ENCODE measurements around the gene CKM. TPM values are rescaled to one million over a fixed set of nuclear protein-coding genes. Genes with fewer than 3 reads are reported as not detected.

Gene CKM
- total RNA-seq, 4 donors from 2014 or later = 18,507 to 37,792 (median 27,366) TPM

DNA sequence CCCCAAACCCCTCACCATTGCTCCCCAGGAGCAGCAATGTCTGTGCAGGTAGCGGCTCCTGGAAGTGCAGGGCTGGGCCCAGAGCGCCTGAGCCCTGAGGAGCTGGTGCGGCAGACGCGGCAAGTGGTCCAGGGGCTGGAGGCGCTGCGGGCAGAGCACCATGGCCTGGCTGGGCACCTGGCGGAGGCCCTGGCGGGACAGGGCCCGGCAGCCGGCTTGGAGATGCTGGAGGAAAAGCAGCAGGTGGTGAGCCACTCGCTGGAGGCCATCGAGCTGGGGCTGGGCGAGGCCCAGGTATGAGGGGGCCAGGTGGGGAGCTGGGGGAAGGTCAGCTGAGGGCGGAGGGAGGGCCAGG lies 22.8 kb upstream of the CKM start:
- Histone ChIP-seq H3K4me3 (no peak overlapping the region), H3K27me3 (peaks cover 9 to 38% (median 17%) of the 10 kb centered on the region in 3 donors), H3K27ac (no peak overlapping the region), H3K9me3 (no peaks in the 10 kb centered on the region), H3K4me1 (no peaks in the 10 kb centered on the region), H3K36me3 (no peaks in the 10 kb centered on the region)
- ATAC-seq (no peak), DNase-seq (no peak)
- TF ChIP-seq POLR2A (IDR thresholded peaks at IDR 0.05) = no peak
- intact Hi-C loops (cut with DNase I; ENCODE audit: low total_unique reads) (no loop called here), in situ Hi-C loops (cut with MboI; ENCODE audit: low sequenced_read_pairs in 4 of 4) (no loop called here)

DNA sequence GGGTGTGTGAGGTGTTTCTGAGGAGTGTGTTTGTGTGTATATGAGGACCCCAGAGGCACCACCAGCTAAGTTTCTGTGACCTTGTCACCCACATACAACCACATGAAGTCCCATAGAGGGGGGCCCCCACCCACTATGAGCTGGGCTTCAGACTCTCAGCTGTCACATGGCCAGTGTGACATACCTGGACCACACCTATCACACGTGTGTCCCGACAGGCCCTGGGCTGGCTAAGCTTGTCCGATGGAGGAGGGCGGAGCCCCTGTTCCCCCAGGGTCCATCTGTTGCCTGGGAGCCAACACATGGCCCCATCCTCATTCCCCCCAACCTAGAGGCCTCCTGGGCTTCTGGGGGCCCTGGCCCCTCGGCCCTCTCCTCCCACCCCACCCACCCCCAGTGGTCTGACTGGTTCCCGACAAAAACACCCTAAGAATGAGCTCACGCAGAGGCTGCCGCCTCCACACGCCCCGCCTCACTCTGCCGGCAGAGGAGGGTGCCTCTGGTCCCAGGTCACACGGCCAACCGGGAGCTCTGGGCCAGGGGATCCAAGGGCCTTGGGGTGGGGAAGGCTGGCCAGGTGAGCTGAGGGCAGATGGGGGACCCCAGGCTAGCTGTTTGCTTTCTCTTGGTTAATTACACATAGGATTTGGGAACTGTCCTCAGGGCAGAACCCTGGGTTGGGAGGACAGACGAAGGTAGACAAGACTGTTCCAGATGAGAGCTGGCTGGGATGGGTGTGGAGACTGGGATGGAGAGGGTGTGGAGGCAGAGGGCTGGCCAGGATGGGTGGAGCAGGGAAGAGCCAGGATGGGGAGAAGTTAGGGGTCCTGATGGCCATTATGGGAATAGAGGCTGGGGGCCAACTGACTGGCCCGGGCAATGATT lies 22.2 kb upstream of the CKM start:
- H3K27me3 ChIP-seq = peaks cover 9 to 44% (median 23%) of the 10 kb centered on the region in 3 donors
- no peak overlapping the region for H3K4me3 ChIP-seq
- H3K4me1 ChIP-seq = no peaks in the 10 kb centered on the region
- TF ChIP-seq, protein P1, sequence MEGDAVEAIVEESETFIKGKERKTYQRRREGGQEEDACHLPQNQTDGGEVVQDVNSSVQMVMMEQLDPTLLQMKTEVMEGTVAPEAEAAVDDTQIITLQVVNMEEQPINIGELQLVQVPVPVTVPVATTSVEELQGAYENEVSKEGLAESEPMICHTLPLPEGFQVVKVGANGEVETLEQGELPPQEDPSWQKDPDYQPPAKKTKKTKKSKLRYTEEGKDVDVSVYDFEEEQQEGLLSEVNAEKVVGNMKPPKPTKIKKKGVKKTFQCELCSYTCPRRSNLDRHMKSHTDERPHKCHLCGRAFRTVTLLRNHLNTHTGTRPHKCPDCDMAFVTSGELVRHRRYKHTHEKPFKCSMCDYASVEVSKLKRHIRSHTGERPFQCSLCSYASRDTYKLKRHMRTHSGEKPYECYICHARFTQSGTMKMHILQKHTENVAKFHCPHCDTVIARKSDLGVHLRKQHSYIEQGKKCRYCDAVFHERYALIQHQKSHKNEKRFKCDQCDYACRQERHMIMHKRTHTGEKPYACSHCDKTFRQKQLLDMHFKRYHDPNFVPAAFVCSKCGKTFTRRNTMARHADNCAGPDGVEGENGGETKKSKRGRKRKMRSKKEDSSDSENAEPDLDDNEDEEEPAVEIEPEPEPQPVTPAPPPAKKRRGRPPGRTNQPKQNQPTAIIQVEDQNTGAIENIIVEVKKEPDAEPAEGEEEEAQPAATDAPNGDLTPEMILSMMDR (IDR thresholded peaks at IDR 0.05 in 4 of 5, conservative IDR thresholded peaks at IDR 0.05 in 1 of 5) = no peak
- no peak for TF ChIP-seq POLR2A (IDR thresholded peaks at IDR 0.05)
- DNase-seq (no peak), ATAC-seq (no peak)
- H3K27ac ChIP-seq = no peak overlapping the region
- in situ Hi-C loops (cut with MboI; ENCODE audit: low sequenced_read_pairs in 4 of 4) = no loop called here
- intact Hi-C loops (cut with DNase I; ENCODE audit: low total_unique reads) = no loop called here
- no peaks in the 10 kb centered on the region for H3K36me3 ChIP-seq
- H3K9me3 ChIP-seq = no peaks in the 10 kb centered on the region

DNA sequence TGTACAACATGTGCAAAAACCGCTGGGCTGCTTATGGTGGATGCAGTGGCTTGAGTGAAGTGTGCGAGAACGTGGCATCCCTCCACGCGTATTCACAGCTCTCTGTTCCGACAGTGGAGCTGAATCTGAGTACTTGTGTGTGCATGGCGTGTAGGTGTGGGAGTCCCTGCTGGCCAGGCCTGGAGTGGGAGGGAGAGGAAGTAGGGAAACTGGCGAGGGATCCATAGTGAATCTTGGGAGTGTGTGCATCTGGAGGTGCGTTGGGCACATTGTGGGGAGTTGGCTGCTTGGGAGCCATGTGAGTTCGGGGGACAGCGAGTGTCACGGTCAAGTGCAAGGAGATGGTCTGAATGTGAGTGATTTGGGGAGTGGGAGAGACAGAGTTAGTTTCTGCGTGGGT lies 20.2 kb upstream of the CKM start:
- intact Hi-C loops (cut with DNase I; ENCODE audit: low total_unique reads) = no loop called here
- ATAC-seq = no peak
- Histone ChIP-seq H3K4me1 (peaks cover 4 to 6% of the 10 kb centered on the region in 2 donors), H3K27me3 (peaks cover 12 to 41% (median 26%) of the 10 kb centered on the region in 3 donors), H3K9me3 (no peaks in the 10 kb centered on the region), H3K27ac (no peak overlapping the region), H3K36me3 (no peaks in the 10 kb centered on the region), H3K4me3 (no peak overlapping the region)
- TF ChIP-seq POLR2A (IDR thresholded peaks at IDR 0.05) = no peak
- TF ChIP-seq, protein P1 (IDR thresholded peaks at IDR 0.05 in 4 of 5, conservative IDR thresholded peaks at IDR 0.05 in 1 of 5) = no peak
- DNase-seq = no peak
- in situ Hi-C loops (cut with MboI; ENCODE audit: low sequenced_read_pairs in 4 of 4) = no loop called here

DNA sequence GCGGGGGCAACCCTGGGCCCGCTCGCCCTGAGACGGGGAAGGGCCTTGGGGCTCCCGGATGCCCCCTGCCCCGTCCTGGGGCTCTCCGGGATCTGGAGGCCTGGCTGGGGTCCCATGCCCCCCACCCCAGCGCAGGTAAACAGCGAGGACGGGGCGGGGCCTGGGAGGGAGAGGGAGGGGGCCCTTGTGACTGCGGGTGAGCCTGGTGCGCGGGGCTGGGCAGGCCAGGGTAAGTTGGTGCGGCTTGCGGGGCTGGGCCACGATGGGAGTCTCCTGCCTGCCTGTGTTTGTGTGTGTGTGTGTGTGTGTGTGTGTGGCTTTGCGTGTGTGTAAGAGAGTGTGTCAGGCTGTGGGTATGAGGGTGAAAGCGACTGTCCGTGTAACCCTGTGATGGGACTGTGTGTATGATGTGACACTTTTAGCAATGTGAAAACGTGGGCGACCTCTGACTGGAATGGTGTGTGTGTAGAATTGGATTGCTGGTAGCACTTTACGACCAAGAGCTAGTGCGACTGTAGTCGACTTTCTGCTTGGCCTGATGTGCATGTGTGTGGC lies 18.3 kb upstream of the CKM start:
- H3K27me3 ChIP-seq = peaks cover 3 to 24% (median 20%) of the 10 kb centered on the region in 3 donors
- ATAC-seq (no peak), DNase-seq (no peak)
- no peak for TF ChIP-seq POLR2A (IDR thresholded peaks at IDR 0.05)
- TF ChIP-seq, protein P1 (IDR thresholded peaks at IDR 0.05 in 4 of 5, conservative IDR thresholded peaks at IDR 0.05 in 1 of 5) = no peak
- peaks cover 4 to 6% of the 10 kb centered on the region in 2 donors for H3K4me1 ChIP-seq
- no peaks in the 10 kb centered on the region for H3K36me3 ChIP-seq
- no peak overlapping the region for H3K27ac ChIP-seq
- H3K4me3 ChIP-seq = peak overlapping the region in 2 of 4 donors; percentile 18 to 31
- intact Hi-C loops (cut with DNase I; ENCODE audit: low total_unique reads) = no loop called here
- H3K9me3 ChIP-seq = no peaks in the 10 kb centered on the region
- in situ Hi-C loops (cut with MboI; ENCODE audit: low sequenced_read_pairs in 4 of 4) = no loop called here

DNA sequence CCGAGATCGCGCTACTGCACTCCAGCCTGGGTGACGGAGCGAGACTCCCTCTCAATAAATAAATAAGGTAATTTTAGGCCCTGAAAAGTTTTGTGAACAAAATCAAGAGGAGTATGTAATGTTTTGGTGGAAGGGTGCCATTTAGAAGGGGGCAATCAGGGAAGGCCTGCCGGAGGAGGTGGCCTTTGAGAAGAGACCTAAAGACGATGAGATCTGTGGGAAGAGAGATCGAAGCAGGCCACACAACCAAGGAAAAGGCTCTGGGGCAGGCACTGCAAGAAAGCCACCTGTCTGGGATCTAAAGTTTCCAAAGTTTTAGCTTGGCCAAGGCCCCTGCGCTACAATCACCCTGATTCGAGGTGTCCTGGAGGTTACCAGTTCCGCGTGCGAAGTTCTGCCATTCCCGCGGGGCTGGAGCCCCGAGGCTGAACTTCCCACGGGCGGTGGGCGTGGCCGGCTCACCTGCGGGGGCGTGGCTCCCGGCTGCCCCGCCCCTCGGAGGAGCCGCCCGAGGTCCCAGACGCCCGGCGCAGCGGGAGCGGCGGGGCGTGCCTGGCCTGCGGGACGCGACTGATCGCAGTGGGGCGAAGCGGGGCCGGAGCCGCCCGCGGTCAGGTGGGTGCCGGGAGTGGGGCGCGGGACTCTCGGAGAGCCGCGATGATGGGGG lies 17.7 kb upstream of the CKM start, which contains the start of gene KLC3:
Gene KLC3, plus strand, starts transcription at position 519 of the 667 bp plus-strand sequence. CDS start 4,792 bp downstream, outside the sequence.
- TF ChIP-seq, protein P1 (IDR thresholded peaks at IDR 0.05 in 4 of 5, conservative IDR thresholded peaks at IDR 0.05 in 1 of 5) = no peak
- TF ChIP-seq POLR2A (IDR thresholded peaks at IDR 0.05) = no peak
- in situ Hi-C loops (cut with MboI; ENCODE audit: low sequenced_read_pairs in 4 of 4) = no loop called here
- peaks cover 4 to 6% of the 10 kb centered on the region in 2 donors for H3K4me1 ChIP-seq
- ATAC-seq (no peak), DNase-seq (no peak)
- H3K27me3 ChIP-seq = peaks cover 3 to 18% (median 17%) of the 10 kb centered on the region in 3 donors
- H3K4me3 ChIP-seq = peak within 1 kb of the TSS in 2 of 4 donors; percentile 18 to 31
- no peaks in the 10 kb centered on the region for H3K36me3 ChIP-seq
- no peak within 1 kb of the TSS for H3K27ac ChIP-seq
- intact Hi-C loops (cut with DNase I; ENCODE audit: low total_unique reads) = no loop called here
- no peaks in the 10 kb centered on the region for H3K9me3 ChIP-seq
